Activated CD8-positive, alpha-beta memory T cell treated with anti-CD3 and anti-CD28 coated beads for 36 hours (primary cell): ENCODE data around the gene FADS3. TPM values are rescaled to one million over a fixed set of nuclear protein-coding genes. Genes with fewer than 3 reads are reported as not detected.
"Not testable (repeated sequence)": the region's sequence is repeated elsewhere in the genome, so short reads cannot be mapped to it uniquely, and the experiment has no call there.

Source experiments
- CTCF ChIA-PET: fragments of 350-600 bp; sonication (Branson Sonifier 250); formaldehyde crosslinking; loops from one replicate; lab custom pipeline; 2021; ENCODE audit warnings: antibody characterized with exemption; lab: Charles Lee
- POLR2A ChIA-PET: fragments of 350-600 bp; sonication (Branson Sonifier 250); formaldehyde crosslinking; loops from one replicate; lab custom pipeline; 2021; ENCODE audit warnings: antibody characterized with exemption; lab: Charles Lee
- total RNA-seq, 2 experiments: library from RNA; stranded (reverse); gene quantifications; one replicate each; pipeline ENCODE4 v1.2.3, GENCODE V29; 2021

FADS3 gene
- total RNA-seq, 2 experiments from 2014 or later: 8.2 to 9.7 TPM

GRCh38 chr11:61887839-61888494 is 3.4 kb downstream of the FADS3 start:
- CTCF ChIA-PET: interaction anchor here (3.5 kb wide), 1 partner anchor 220 kb away, joined by 10 read pairs; no protein-coding TSS in a partner anchor
- POLR2A ChIA-PET: no interaction called here

GRCh38 chr11:61886643-61887042 is 4.7 kb downstream of the FADS3 start:
- ChIA-PET CTCF (interaction anchor here (1.2 to 3.5 kb wide), 2 partner anchors 195 to 221 kb away, joined by 3 to 10 read pairs; no protein-coding TSS in a partner anchor), POLR2A (no interaction called here)

- CTCF ChIA-PET: interaction anchor here (1.2 to 3.5 kb wide), 2 partner anchors 196 to 222 kb away, joined by 3 to 10 read pairs; no protein-coding TSS in a partner anchor
- POLR2A ChIA-PET: no interaction called here
These were observed 5.4 kb downstream of the FADS3 start for GRCh38 chr11:61885784-61886580.

GRCh38 chr11:61885166-61885778 is 6.1 kb downstream of the FADS3 start:
- ChIA-PET CTCF (interaction anchor here (2.4 to 3.5 kb wide), 2 partner anchors 197 to 223 kb away, joined by 8 to 10 read pairs; no protein-coding TSS in a partner anchor), POLR2A (no interaction called here)

GRCh38 chr11:61883947-61884346 is 7.4 kb downstream of the FADS3 start:
- POLR2A ChIA-PET: no interaction called here
- CTCF ChIA-PET: interaction anchor here (1.0 to 2.4 kb wide), 3 partner anchors 13 to 198 kb away, joined by 4 to 8 read pairs (median 4); no protein-coding TSS in a partner anchor

GRCh38 chr11:61883327-61883726 is 8.0 kb downstream of the FADS3 start:
- ChIA-PET CTCF (interaction anchor here (1.0 to 2.4 kb wide), 3 partner anchors 13 to 199 kb away, joined by 4 to 8 read pairs (median 4); no protein-coding TSS in a partner anchor), POLR2A (no interaction called here)

- ChIA-PET CTCF (interaction anchor here (1.4 to 2.4 kb wide), 2 partner anchors 18 to 199 kb away, joined by 3 to 8 read pairs; no protein-coding TSS in a partner anchor), POLR2A (no interaction called here)
These were observed 8.5 kb downstream of the FADS3 start for GRCh38 chr11:61882879-61883278.

GRCh38 chr11:61882267-61882666 is 9.1 kb downstream of the FADS3 start:
- POLR2A ChIA-PET: not testable (repeated sequence)
- CTCF ChIA-PET: interaction anchor here (0.8 to 1.4 kb wide), 2 partner anchors 17 to 18 kb away, joined by 3 read pairs; no protein-coding TSS in a partner anchor

GRCh38 chr11:61881397-61881796 is 9.9 kb downstream of the FADS3 start:
- ChIA-PET CTCF (interaction anchor here (0.6 to 3.1 kb wide), 4 partner anchors 11 to 128 kb away, joined by 3 to 13 read pairs (median 4); no protein-coding TSS in a partner anchor), POLR2A (no interaction called here)

- POLR2A ChIA-PET: no interaction called here
- CTCF ChIA-PET: interaction anchor here (0.9 to 3.1 kb wide), 2 partner anchors 10 to 67 kb away, joined by 3 to 13 read pairs; no protein-coding TSS in a partner anchor
These were observed 10.9 kb downstream of the FADS3 start for GRCh38 chr11:61880454-61880853.

- POLR2A ChIA-PET: no interaction called here
- CTCF ChIA-PET: interaction anchor here (0.9 to 3.1 kb wide), 2 partner anchors 10 to 68 kb away, joined by 3 to 13 read pairs; no protein-coding TSS in a partner anchor
These were observed 11.3 kb downstream of the FADS3 start for GRCh38 chr11:61880031-61880430.

GRCh38 chr11:61879152-61879551 is 12.2 kb downstream of the FADS3 start:
- ChIA-PET CTCF (interaction anchor here (1.4 to 3.1 kb wide), 2 partner anchors 9 to 229 kb away, joined by 4 to 13 read pairs; no protein-coding TSS in a partner anchor), POLR2A (no interaction called here)

- ChIA-PET POLR2A (interaction anchor here (0.7 kb wide), 1 partner anchor 78 kb away, joined by 3 read pairs; no protein-coding TSS in a partner anchor), CTCF (interaction anchor here (1.5 kb wide), 1 partner anchor 72 kb away, joined by 3 read pairs; no protein-coding TSS in a partner anchor)
These were observed 15.6 kb downstream of the FADS3 start for GRCh38 chr11:61875698-61876097.

GRCh38 chr11:61874853-61875252 is 16.5 kb downstream of the FADS3 start:
- ChIA-PET CTCF (interaction anchor here (0.9 to 1.5 kb wide), 2 partner anchors 73 to 78 kb away, joined by 3 to 5 read pairs; no protein-coding TSS in a partner anchor), POLR2A (no interaction called here)

- ChIA-PET CTCF (interaction anchor here (0.9 to 1.5 kb wide), 2 partner anchors 73 to 77 kb away, joined by 3 to 5 read pairs; no protein-coding TSS in a partner anchor), POLR2A (no interaction called here)
These were observed 17.0 kb downstream of the FADS3 start for GRCh38 chr11:61874377-61874809.

- POLR2A ChIA-PET: no interaction called here
- CTCF ChIA-PET: no interaction called here
These were observed 17.6 kb downstream of the FADS3 start for GRCh38 chr11:61873588-61874376.

- ChIA-PET CTCF (interaction anchor here (1.0 kb wide), 1 partner anchor 209 kb away, joined by 4 read pairs; no protein-coding TSS in a partner anchor), POLR2A (no interaction called here)
These were observed 18.3 kb downstream of the FADS3 start for GRCh38 chr11:61872935-61873565.
